DOHH2 (cell line): ENCODE results near the gene ELOVL2.

Source experiments
- EZH2phosphoT487 ChIP-seq: fragments of 200-600 bp; sonication (generic); IDR thresholded peaks from 2 replicates; pipeline ENCODE4 v1.6.1; 2017; ENCODE audit warnings: borderline replicate concordance, mild to moderate bottlenecking, antibody characterized with exemption, low read length, moderate library complexity, mixed read lengths
- TF ChIP-seq, protein P1 (sequence below): fragments of 200-600 bp; sonication (generic); IDR thresholded peaks from one replicate; pipeline ENCODE4 v1.5.1; 2014; ENCODE audit warnings: antibody characterized with exemption, mild to moderate bottlenecking, low read depth, low read length; ENCODE audit not compliant: poor library complexity, severe bottlenecking

DNA sequence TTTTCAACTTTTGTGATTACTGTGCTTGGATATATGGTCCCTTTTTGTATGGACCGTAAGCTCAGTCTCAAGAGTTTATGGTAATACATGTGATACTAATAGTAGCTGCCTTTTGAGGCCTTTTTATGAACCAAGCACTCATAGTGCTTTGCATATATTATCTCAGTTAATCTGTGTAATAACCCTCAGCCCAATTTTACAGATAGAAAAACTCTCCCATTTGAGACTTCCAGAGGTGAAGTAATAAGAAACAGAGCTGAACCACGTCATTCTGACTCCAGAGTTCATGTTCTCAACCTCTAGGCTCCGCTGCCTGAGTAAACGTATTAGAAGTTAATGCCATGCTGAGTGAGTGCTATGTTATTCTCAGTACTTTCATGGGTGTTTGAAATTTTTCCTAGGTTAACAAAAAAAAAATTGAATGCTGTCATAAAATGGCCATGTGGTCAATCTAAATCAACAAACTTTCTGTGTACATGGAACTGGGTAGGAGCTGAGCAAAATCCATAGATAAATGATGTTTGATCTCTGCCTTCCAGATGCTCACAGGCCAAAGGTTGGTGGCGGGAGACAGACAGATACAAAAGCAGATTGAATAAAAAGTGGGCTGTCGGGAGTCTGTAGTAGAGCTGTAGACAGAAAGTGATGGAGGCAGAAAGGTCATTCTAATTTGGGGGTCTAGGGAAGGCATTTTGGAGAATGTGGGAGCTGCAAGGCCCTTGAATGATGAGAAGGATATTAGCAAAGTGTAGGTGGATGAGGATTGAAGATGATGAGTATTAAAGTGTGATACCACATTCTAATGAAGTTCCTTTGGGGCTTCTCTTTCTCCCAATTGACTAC lies 22.6 kb upstream of the ELOVL2 start:
- TF ChIP-seq, protein P1, sequence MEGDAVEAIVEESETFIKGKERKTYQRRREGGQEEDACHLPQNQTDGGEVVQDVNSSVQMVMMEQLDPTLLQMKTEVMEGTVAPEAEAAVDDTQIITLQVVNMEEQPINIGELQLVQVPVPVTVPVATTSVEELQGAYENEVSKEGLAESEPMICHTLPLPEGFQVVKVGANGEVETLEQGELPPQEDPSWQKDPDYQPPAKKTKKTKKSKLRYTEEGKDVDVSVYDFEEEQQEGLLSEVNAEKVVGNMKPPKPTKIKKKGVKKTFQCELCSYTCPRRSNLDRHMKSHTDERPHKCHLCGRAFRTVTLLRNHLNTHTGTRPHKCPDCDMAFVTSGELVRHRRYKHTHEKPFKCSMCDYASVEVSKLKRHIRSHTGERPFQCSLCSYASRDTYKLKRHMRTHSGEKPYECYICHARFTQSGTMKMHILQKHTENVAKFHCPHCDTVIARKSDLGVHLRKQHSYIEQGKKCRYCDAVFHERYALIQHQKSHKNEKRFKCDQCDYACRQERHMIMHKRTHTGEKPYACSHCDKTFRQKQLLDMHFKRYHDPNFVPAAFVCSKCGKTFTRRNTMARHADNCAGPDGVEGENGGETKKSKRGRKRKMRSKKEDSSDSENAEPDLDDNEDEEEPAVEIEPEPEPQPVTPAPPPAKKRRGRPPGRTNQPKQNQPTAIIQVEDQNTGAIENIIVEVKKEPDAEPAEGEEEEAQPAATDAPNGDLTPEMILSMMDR, result no peak
- TF ChIP-seq EZH2phosphoT487, result no peak
